Lung (tissue), 12 donors: ENCODE results near the gene PORCN. TPM values are rescaled to one million over a fixed set of nuclear protein-coding genes. Genes with fewer than 3 reads are reported as not detected.

Experiments used
- ATAC-seq: fragments of 200-7000 bp; cut with Tn5 transposase; one replicate; pipeline ENCODE4 v1.9.1; 2020; ENCODE audit warnings: moderate number of reproducible peaks; ENCODE audit not compliant: insufficient read depth, low FRiP score
- DNase-seq, 3 donors: peaks; one replicate each; pipeline ENCODE4 v3.0.0-alpha.2; 2013 to 2017
- H3K27ac ChIP-seq, 2 donors: one replicate each; pipeline ENCODE4 v1.5.1; 2013; ENCODE audit warnings: mild to moderate bottlenecking in 2 of 2, moderate library complexity in 2 of 2, control low read depth in 1 of 2, inconsistent platforms in 1 of 2, low read depth in 1 of 2, low read length in 1 of 2
- H3K27me3 ChIP-seq, 3 donors: one replicate each; pipeline ENCODE4 v1.5.1; 2013; ENCODE audit warnings: low read length in 2 of 3; ENCODE audit not compliant: control insufficient read depth in 3 of 3, insufficient read depth in 3 of 3
- H3K36me3 ChIP-seq, 4 donors: one replicate each; pipeline ENCODE4 v1.5.1; 2013; ENCODE audit warnings: low read length in 4 of 4, mild to moderate bottlenecking in 1 of 4, moderate library complexity in 1 of 4; ENCODE audit not compliant: control insufficient read depth in 4 of 4, insufficient read depth in 4 of 4
- H3K4me1 ChIP-seq, 5 donors: one replicate each; pipeline ENCODE4 v1.5.1; 2013; ENCODE audit warnings: low read length in 5 of 5, mild to moderate bottlenecking in 2 of 5, moderate library complexity in 1 of 5; ENCODE audit not compliant: control insufficient read depth in 5 of 5, insufficient read depth in 5 of 5
- H3K4me3 ChIP-seq: one replicate; pipeline ENCODE4 v1.5.1; 2013; ENCODE audit warnings: mild to moderate bottlenecking, control low read depth, moderate library complexity
- H3K9ac ChIP-seq, 2 donors: one replicate each; pipeline ENCODE4 v1.5.1; 2013; ENCODE audit warnings: low read length in 2 of 2, control low read depth in 1 of 2; ENCODE audit not compliant: insufficient read depth in 1 of 2
- H3K9me3 ChIP-seq, 4 donors: one replicate each; pipeline ENCODE4 v1.5.1; 2013; ENCODE audit warnings: low read length in 3 of 4, mild to moderate bottlenecking in 1 of 4, moderate library complexity in 1 of 4; ENCODE audit not compliant: control insufficient read depth in 4 of 4, insufficient read depth in 3 of 4
- WGBS, 2 donors: extraction: QIAGEN DNeasy Blood & Tissue Kit; methylation state at CpG; one replicate each; pipeline ENCODE4 v1.1.7; 2013; 5-methylcytosine and 5-hydroxymethylcytosine counted together
- polyA plus RNA-seq, 2 donors: library from polyadenylated mRNA; stranded (reverse); fragments of 200-250 nt; gene quantifications; one replicate each; pipeline ENCODE4 v1.2.1, GENCODE V29; 2013
- total RNA-seq, 2 donors: library from RNA; depleted of rRNA in 1 of 2; stranded (reverse); fragments of >200 nt in 1 of 2; gene quantifications; one replicate each; pipeline ENCODE4 v1.2.1, GENCODE V29; 2014 to 2021
- TF ChIP-seq, protein P1 (sequence below): IDR thresholded peaks from 2 replicates; pipeline ENCODE4 v1.5.1; 2012; ENCODE audit warnings: mild to moderate bottlenecking; ENCODE audit errors: control extremely low read depth, extremely low read depth
- donor health status: control.
- donor health status: control.
- donor health status: Bipolar disorder and iron deficiency.
- donor health status: healthy.
- donor health status: DM: yes; HTN: yes; CAD: no.

Gene PORCN
- total and polyA plus RNA-seq, 4 donors: 3.3 to 12.8 (median 11.8) TPM

DNA sequence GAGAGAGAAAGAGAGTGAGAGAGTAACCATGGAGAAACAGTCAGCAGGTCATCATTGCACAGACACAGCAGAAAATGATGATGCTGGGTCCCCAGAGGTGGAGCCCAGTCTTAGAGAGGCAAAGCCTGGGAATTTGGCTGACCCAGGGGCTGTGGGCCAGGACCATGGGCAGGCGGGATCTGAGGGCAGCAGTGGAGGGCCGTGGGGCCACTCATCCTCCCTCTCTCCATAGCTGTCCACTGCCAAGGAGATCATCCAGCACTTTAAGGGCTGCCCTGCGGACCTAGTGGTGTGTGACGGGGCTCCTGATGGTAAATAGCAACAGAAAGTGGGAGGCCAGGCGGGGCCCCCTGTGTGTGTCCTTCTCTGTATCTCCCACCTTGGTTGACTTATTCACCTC, 30.0 kb upstream of the PORCN start:
- Histone ChIP-seq H3K9ac (no peak overlapping the region), H3K9me3 (peaks cover 0 to 9% (median 2%) of the 10 kb centered on the region in 4 donors), H3K4me1 (peaks cover 0 to 5% (median 0%) of the 10 kb centered on the region in 5 donors), H3K27ac (no peak overlapping the region), H3K36me3 (peaks cover 0 to 19% (median 7%) of the 10 kb centered on the region in 4 donors), H3K27me3 (no peaks in the 10 kb centered on the region), H3K4me3 (no peak overlapping the region)
- DNase-seq (no peak), ATAC-seq (no peak)
- WGBS, 2 donors: 79 to 100% methylated on average over 3 to 5 of the region's 5 CpGs
- TF ChIP-seq, protein P1, sequence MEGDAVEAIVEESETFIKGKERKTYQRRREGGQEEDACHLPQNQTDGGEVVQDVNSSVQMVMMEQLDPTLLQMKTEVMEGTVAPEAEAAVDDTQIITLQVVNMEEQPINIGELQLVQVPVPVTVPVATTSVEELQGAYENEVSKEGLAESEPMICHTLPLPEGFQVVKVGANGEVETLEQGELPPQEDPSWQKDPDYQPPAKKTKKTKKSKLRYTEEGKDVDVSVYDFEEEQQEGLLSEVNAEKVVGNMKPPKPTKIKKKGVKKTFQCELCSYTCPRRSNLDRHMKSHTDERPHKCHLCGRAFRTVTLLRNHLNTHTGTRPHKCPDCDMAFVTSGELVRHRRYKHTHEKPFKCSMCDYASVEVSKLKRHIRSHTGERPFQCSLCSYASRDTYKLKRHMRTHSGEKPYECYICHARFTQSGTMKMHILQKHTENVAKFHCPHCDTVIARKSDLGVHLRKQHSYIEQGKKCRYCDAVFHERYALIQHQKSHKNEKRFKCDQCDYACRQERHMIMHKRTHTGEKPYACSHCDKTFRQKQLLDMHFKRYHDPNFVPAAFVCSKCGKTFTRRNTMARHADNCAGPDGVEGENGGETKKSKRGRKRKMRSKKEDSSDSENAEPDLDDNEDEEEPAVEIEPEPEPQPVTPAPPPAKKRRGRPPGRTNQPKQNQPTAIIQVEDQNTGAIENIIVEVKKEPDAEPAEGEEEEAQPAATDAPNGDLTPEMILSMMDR: no peak

DNA sequence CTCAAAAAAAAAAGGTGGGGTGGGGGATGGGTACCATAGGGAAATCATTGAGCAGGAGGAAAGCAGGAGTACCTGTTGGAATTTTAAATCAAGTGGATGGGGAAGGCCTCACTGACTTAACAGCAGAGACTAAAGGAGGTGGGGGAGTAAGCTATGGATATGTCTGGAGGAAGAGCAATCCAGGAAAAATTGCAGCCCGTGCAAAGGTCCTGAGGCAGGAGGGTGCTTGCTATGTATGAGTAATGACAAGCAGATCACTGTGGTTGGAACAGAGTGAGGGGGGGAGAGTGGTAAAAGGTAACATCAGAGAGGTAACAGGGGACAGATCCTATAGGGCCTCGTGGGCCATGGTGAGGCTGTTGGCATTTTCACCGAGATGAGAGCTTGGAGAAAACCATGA, 28.6 kb upstream of the PORCN start:
- no peak overlapping the region for H3K4me3 ChIP-seq
- H3K36me3 ChIP-seq: peaks cover 3 to 21% (median 8%) of the 10 kb centered on the region in 4 donors
- peaks cover 0 to 5% (median 0%) of the 10 kb centered on the region in 5 donors for H3K4me1 ChIP-seq
- no peak overlapping the region for H3K27ac ChIP-seq
- TF ChIP-seq, protein P1: no peak
- no peaks in the 10 kb centered on the region for H3K27me3 ChIP-seq
- DNase-seq (no peak), ATAC-seq (no peak)
- WGBS, 2 donors: 84 to 96% methylated on average over 3 of the region's 3 CpGs
- H3K9me3 ChIP-seq: peaks cover 0 to 9% (median 2%) of the 10 kb centered on the region in 4 donors
- H3K9ac ChIP-seq: no peak overlapping the region

DNA sequence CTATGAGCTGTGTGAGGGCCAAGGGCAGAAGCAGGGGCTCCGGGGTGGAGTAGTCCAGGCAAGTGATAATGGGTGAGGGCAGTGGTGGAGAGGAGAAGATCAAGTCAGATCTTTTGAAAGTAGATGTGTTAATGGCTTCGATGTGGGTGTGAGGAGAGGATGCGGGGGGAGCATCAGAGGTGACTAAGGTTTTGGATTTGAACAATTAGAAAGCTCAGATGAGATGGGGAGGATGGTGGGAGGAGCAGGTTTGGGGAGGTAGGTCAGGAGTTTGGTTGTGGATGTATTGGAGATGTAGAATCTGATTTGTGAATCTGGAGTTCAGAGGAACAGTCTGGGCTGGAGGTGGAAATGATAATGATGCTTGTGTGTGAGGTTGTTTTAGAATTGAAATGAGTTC, 28.2 kb upstream of the PORCN start:
- Histone ChIP-seq H3K4me3 (no peak overlapping the region), H3K27me3 (no peaks in the 10 kb centered on the region), H3K36me3 (peaks cover 3 to 21% (median 9%) of the 10 kb centered on the region in 4 donors), H3K9ac (no peak overlapping the region), H3K27ac (no peak overlapping the region), H3K4me1 (peaks cover 0 to 5% (median 0%) of the 10 kb centered on the region in 5 donors), H3K9me3 (peaks cover 0 to 9% (median 2%) of the 10 kb centered on the region in 4 donors)
- ATAC-seq: no peak
- TF ChIP-seq, protein P1: no peak
- DNase-seq: no peak
- WGBS, 2 donors: 88 to 96% methylated on average over 3 of the region's 3 CpGs

DNA sequence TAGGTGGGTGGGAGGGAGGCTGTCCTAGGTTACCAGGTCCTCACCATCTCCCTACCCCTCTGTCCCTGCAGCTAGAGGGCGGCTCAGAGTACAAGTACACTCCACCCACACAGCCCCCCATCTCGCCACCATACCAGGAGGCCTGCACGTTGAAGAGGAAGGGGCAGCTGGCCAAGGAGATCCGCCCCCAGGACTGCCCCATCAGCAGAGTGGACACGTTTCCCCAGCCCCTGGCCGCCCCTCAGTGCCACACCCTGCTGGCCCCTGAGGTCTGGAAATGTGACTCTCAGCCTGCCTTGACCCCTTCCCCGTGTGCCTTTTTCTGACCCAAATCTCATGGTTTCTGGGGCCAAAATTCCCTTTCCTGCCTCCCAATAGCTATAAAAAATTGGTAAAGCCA, 26.3 kb upstream of the PORCN start:
- WGBS, 2 donors: 75 to 88% methylated on average over 7 of the region's 7 CpGs
- ATAC-seq (no peak), DNase-seq (no peak)
- Histone ChIP-seq H3K36me3 (peaks cover 3 to 21% (median 9%) of the 10 kb centered on the region in 4 donors), H3K4me1 (no peaks in the 10 kb centered on the region), H3K27me3 (no peaks in the 10 kb centered on the region), H3K9me3 (peaks cover 0 to 3% (median under 1%) of the 10 kb centered on the region in 4 donors), H3K9ac (no peak overlapping the region), H3K4me3 (no peak overlapping the region), H3K27ac (no peak overlapping the region)
- TF ChIP-seq, protein P1: no peak
